GM18499 (cell line): ENCODE data around the gene NKAIN2.
"Not testable (repeated sequence)": the region's sequence is repeated elsewhere in the genome, so short reads cannot be mapped to it uniquely, and the experiment has no call there.

Source experiments
- ATAC-seq: cut with Tn5 transposase; IDR thresholded peaks from one replicate; pipeline ENCODE4 v1.9.1; 2021; ENCODE audit warnings: moderate number of reproducible peaks; ENCODE audit not compliant: insufficient read depth, unreplicated experiment

The NKAIN2 gene

DNA sequence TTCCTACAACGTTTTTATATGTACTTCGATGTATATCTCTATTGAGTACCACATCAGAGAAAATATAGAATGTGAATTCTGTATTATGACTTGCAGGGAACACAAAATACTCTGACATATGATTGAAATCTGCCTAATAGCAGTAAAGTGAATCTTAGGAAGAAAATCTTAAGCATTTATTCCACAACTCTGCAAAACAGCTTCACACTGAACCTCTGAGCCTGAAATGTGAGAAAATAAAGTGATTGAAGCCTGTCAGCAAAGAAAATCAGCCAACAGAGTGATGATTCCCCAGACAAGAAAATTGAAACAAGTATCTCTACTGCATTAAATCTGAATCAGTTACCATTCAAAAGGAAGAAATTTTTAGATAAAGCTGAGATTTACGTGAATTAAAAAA, 659.1 kb downstream of the NKAIN2 start:
- ATAC-seq, result no peak

DNA sequence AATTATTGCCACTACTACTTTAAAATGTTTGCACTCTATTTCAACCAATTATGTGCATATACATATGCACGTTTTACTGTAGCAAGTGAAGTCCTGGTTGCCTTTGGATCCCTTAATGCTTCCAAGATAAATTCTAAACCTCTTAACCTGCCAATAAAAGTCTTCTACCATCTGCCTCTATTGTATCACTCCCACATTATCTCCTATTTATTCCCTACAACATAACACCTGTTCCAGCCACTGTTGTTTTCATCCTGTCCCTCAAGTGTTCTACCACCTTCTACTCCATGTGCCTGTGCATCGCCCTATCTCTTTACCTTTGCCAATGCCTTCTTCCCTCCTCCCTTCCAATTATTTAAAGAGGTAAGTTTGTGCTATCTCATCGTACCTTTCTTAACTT, 659.6 kb downstream of the NKAIN2 start:
- ATAC-seq, result no peak

DNA sequence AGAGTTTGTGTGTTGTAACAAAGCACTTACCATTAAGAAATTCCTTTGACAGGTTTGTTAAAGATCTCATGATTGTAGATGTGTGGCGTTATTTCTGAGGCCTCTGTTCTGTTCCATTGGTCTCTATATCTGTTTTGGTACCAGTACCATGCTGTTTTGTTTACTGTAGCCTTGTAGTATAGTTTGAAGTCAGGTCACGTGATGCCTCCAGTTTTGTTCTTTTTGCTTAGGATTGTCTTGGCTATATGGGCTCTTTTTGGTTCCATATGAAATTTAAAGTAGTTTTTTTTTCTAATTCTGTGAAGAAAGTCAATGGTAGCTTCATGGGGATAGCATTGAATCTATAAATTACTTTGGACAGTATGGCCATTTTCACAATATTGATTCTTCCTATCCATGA, 660.9 kb downstream of the NKAIN2 start:
- ATAC-seq, result not testable (repeated sequence)

GRCh38 chr6:124466949-124467348, 663.3 kb downstream of the NKAIN2 start:
- no peak for ATAC-seq

- no peak for ATAC-seq
These were observed 663.7 kb downstream of the NKAIN2 start for GRCh38 chr6:124467366-124467765.

DNA sequence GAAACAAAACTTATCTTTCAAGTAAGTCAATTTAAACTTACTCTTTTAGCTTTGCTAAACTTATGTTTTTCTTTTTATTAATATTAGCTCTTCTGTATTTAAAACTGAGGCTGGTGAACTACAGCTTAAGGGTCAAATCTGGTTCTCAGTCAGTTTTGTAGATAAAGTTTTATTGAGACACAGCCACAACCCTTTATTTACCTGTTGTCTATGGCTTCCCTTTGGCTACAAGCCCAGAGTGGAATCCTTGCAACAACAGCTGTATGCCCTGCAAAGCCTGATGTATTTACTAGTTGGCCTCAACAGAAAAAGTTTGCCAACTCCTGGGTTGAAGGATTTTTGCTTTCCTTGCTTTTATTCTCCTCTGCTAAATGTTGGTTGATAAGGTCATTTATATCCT, 667.1 kb downstream of the NKAIN2 start:
- no peak for ATAC-seq

GRCh38 chr6:124475176-124475575, 671.5 kb downstream of the NKAIN2 start:
- ATAC-seq, result no peak

DNA sequence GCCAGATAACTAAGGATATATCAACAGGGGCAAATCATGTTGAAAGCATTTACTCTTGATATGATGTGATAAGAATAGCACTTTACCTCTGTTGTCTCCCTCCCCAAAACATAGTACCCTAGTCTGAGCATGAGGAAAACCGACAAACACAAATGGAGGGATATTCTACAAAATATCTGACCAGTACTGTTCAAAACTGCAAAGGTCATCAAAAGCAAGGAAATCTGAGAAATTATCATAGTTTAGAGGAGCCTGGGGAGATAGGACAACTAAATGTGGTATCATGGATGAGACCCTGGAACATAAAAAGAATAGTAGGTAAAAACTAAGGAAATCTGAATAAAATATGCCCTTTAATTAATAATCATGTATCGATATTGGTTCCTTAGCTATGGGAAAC, 675.2 kb downstream of the NKAIN2 start:
- ATAC-seq, result no peak

GRCh38 chr6:124479991-124480430, 676.3 kb downstream of the NKAIN2 start:
- ATAC-seq, result no peak

- no peak for ATAC-seq
These were observed 678.4 kb downstream of the NKAIN2 start for GRCh38 chr6:124482071-124482491.

DNA sequence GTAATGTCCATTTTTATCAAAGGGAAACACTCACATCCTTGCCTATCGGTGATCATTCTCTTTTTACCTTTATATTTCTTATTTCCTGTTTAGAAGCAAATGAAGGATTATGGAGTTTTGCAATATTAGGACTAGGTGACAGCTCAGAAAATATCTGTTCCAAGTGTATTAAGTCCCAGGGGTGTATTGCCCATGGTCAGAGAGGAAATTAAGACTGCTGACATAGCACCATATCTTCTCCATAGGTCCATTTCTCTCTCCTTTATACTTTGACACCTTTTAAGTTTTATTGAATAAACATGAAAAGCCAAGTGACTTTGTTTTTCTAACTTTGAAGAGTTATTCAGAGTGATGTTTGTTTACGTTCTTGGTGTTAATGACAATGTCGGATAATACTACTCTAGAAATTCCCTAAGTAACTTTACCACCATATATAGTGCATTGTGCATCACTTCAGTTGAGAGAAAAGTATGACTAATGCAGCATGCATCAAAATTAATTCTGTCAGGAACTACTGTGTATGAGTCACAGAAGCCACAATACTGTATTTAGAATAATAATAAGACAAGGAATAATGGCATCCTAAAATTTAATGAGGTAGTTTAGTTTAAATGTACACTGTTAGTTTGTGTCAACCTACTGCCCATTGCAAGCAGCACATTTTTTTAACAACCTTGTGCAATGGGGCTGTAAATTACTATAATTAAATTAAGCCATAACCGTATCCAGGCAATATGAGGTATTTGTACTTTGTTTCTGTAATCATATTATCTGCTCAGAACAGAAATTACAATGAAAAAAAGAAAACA, 684.2 kb downstream of the NKAIN2 start:
- no peak for ATAC-seq

DNA sequence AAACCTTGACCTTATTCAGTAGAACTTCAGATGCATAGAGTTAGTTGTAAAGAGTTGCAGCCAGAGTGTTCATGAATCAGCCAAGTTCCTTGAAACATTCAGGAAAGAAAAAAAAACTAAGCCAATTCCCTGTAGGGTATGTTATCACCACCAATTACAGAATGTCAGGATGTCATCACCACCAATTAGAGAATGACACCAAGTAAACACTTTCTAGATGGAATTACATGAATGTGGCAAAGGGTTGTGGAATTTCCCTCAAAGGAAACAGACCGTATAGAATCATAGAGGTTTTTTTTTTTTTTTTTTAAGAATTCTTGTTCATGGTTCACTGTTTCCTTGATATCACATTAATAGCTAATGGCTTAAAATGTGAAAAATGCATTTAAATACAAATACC, 686.5 kb downstream of the NKAIN2 start:
- no peak for ATAC-seq

GRCh38 chr6:124493259-124493658, 689.6 kb downstream of the NKAIN2 start:
- no peak for ATAC-seq

DNA sequence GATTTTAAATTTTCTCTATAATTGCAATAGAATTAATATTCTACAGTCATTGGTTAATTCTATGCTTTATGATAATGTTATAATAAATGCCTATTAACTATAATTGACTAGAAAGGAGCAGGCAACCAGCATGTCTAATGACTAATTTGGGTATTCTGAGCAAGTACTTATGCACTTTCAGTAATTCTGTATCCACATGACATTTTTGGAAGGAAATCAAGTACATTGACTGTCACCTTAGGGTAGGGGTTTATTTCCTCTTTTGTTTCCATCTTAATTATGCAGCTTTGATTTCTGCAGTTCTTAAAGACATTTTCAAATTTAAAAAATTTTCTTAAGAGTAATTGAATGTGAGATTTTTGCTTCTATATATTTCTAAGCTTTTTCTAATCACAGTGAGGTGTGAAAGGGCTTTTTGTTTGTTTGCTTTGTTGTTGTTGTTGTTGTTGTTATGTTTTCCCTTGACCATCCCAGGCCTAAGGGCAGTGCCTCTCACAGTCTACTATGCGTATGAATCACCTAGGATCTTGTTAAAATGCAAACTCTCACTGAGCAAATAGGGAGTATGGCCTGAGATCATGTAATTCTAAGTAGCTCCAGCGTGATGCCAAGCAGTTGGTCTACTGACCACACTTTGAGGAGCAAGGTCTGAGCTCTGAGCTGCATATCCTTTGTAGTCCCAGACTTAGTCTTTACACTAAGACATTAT, 691.4 kb downstream of the NKAIN2 start:
- no peak for ATAC-seq

DNA sequence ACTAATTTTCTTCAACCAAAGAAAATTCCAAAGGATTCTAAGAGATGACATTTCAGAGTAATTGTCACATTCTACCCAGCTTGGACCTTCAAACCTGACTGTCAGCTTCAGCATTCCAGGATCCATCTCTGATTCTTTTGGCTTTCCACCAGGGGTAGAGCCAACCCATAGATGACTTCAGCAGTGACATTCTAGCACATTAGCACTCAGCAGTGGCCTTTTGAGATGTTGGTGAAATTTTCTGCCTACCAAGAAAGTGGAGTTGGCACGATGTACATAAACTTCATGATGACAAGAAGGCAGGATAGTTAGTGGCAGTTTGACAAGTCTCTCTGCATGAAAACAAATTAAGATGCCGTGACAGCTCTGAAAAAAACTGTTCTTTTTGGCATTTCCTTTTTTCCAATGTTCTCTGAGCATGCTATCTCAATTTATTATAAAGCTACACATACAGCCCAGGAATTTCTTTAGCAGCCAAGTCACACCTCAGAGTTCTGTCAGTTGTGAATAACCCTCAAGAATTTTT, 692.1 kb downstream of the NKAIN2 start:
- no peak for ATAC-seq

DNA sequence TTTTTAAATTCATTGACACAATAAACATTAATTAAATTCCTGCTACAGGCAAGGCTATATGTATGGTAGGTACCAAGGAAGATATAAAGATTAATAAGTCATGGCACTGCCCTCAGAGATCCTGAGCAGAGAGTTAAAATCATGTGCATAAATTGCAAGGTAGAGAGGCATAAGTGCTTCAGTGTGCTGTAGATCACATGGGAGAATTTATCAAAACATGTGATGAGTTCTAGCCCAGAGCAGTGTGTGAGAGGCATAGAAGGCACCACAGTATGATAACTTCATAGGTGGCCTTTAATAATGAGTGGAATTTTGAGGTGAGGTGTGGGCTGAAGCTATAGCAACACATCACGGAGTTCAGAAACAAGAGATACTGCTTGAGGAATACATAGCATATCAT, 692.7 kb downstream of the NKAIN2 start:
- no peak for ATAC-seq

- ATAC-seq, result no peak
These were observed 708.8 kb downstream of the NKAIN2 start for GRCh38 chr6:124512431-124512830.

DNA sequence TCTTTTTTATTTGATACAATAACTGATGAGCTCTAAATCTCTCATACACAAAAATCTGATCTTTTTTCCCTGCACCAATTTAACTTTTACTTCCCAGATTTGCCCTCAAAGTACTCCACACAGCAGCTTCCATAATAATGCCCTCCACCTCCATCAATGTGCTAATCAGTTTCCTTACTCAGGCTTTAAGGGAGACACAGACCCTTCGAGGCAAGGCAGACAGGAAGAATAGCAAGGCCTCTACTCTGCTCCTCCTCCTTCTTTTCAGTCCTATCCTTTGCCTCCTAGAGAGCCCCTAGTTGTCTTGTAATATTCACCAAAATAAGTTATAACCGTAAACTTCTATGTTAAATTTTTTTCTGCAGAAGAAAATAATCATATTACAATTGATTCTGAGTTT, 713.7 kb downstream of the NKAIN2 start:
- ATAC-seq, result no peak

DNA sequence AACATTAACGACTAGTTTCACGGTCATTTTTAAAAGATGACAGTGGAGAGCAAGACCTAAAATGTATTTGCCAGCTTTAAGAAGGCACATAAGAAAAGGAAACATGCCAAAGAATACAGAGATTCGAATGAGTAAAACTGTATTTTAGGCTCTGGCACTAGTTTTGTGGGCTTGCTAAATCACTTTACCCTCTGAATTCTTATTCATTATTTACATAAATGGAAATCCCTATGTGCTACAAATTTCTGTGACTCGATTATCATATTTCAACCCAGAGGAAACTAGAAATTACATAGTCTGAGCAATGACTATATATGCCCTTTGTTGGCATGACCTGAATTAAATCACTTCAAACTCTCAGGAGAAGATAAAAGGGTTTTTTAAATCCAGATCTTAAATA, 716.8 kb downstream of the NKAIN2 start:
- ATAC-seq, result no peak

GRCh38 chr6:124522335-124522734, 718.7 kb downstream of the NKAIN2 start:
- ATAC-seq, result no peak

GRCh38 chr6:124524491-124525200, 721.0 kb downstream of the NKAIN2 start:
- no peak for ATAC-seq
